Stimulated activated CD8-positive, alpha-beta memory T cell treated with anti-CD3 and anti-CD28 coated beads, Interleukin-15, amount 100 ng/mL, for 24 hours (primary cell): ENCODE results near the gene CFD.
"Not testable (repeated sequence)": the region's sequence is repeated elsewhere in the genome, so short reads cannot be mapped to it uniquely, and the experiment has no call there.

ENCODE experiments used
- DNase-seq: peaks from one replicate; pipeline ENCODE4 v3.0.0-alpha.2; 2020; ENCODE audit warnings: low read depth

Gene CFD

DNA sequence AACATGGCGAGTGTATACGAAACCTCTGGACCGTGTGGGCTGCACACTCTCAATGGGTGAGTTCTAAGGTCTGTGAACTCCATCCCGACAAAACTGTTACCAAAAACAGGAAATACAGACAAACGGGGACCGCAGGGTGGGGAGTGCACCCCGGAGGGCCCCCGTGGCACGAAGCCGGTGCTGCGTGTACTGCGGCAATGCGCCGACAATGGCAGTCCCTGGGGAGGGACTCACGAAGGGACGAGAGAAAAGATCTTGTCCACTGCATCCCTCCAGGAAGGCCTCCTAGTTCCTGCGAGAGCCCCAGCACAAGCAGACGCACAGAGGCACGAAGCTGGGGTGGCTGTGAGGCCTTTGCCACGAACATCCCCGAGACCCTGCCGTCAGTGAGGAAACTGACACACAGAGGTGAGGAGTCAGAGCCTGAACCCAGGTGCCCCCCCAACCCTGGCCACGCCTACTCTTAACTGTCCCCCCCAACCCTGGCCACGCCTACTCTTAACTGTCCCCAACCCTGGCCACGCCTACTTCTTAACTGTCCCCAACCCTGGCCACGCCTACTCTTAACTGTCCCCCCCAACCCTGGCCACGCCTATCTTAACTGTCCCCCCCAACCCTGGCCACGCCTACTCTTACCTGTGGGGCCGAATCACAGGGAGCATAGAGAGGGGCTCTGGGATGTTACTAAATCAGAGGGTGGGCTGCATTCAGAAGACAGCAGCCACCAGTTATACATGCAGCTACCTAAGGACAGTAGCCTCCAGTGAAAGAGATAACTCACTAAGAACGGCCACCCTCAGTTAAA lies 29.3 kb downstream of the CFD start:
- no peak for DNase-seq

DNA sequence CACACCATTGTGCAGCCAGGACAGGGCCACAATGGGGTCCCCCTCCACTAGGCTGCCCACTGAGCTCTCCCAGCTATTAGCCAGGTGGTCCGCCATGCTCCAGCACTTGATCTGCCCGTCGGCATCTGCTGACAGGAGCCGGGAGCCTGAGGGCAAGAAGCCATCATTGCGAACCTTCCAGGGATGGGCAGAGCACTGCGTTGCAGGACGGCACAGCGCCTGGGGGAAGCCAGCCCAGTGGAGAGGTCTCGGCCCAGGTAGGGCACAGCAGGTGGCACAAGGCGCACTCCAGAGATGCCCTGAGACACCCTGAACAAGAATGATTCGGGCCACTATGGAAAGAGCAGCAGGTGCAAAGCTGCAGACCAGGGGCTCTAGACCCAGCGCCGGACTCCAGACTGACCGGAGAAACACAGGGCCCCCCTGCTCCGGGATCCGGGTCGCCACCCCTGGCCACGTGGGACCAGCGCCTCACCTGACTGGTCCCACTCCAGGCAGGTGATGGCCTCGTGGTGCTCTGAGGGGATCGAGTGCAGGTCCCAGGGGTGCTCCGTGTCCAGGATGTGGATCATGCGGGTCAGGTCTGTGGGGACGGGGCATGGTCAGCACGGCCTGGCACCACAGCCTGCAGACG lies 30.3 kb downstream of the CFD start:
- no peak for DNase-seq

GRCh38 chr19:890831-891230 lies 31.4 kb downstream of the CFD start:
- DNase-seq = no peak

GRCh38 chr19:891421-892200 lies 32.1 kb downstream of the CFD start:
- not testable (repeated sequence) for DNase-seq

DNA sequence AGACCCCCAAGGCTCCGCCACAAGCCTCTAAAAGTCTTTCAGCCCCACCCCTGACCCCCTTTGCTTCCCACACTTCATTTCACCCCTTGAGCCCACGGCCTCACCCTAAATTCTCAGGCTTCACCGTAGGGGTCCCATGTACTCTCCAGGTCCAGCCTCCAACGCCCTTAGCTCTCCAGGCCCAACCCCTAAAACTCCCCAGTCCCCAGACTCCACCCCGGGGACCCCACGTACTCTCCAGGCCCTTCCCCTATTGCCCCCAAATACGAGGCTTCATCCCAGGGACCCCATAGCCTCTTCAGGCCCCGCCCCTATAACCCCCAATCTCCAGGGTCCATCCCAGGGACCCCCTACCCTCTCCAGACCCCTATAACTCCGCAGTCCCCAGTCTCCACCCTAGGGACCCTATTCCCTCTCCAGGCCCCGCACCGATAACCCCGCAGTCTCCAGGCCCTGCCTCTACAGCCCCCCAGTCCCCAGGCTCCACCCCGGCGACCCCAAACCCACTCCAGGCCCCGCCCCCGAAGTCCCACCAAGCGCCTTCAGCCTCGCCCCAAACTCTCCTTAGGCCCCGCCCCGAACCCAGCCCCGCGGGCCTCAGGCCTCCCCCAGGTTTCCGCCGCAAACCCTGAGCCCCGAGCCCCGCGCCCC lies 32.9 kb downstream of the CFD start:
- DNase-seq = no peak

GRCh38 chr19:892894-893689 lies 33.6 kb downstream of the CFD start, which contains the start of the genes MED16 and RNU6-9:
Gene MED16 (minus strand): TSS chr19:893187. CDS start chr19:891131, 2,056 bp downstream.
Gene RNU6-9 (plus strand): TSS chr19:893484.
- DNase-seq = peak; percentile 53

DNA sequence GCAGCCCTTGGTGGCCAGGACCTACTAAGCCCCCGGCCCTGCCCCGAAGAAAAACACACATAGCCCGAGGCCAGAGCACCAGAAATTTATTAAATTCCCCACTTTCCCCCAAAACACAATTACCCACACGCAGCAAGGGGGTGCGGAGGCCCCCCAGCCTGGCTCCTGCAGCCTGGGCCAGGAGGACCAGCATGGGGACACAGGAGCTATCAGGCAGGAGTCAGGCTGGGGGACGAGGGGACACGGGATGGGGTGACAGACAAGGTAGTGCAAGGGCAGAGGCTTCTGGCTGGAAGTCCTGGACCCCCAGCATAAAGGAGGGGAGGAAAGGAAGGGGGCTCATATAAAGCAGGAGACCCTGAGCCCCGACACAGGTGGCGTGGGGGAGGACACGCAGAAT lies 37.0 kb downstream of the CFD start:
- DNase-seq = no peak

- DNase-seq = no peak
Observed at GRCh38 chr19:896999-897398, 37.5 kb downstream of the CFD start.

GRCh38 chr19:897442-898039 lies 38.1 kb downstream of the CFD start:
- DNase-seq = no peak

DNA sequence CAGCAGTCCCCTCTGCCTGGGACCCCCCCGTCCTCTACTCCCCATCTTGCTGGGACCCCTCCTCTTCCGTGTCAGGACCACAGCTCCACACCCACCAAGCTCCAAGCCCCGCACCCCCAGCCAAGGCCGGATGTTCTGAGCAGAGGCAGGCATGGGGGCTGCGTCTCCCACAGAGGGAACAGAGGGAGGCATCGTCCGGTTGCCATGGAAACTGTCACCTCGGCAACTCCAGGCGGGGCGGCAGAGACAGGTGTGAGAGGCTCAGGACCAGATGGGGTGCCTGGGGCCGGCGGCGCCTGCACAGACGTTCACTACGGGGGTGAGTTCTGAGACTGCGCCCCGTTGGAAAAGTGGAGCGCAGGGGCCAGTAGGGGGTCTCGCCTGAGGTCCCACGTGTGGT lies 39.2 kb downstream of the CFD start:
- DNase-seq = no peak

- DNase-seq = no peak
Observed at GRCh38 chr19:899336-900042, 40.0 kb downstream of the CFD start.

DNA sequence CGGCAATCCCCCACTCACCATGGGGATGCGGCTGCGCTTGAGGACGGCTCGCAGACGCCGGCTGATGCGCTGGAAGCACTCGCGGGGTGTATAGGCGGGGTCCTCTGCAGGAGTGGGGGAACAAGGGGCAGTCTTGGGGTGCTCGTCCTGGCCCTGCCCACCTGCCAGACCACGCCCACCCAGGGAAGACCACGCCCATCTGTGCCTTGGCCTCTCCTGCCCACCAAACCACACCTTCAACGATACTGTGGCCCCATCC lies 40.5 kb downstream of the CFD start:
- no peak for DNase-seq

DNA sequence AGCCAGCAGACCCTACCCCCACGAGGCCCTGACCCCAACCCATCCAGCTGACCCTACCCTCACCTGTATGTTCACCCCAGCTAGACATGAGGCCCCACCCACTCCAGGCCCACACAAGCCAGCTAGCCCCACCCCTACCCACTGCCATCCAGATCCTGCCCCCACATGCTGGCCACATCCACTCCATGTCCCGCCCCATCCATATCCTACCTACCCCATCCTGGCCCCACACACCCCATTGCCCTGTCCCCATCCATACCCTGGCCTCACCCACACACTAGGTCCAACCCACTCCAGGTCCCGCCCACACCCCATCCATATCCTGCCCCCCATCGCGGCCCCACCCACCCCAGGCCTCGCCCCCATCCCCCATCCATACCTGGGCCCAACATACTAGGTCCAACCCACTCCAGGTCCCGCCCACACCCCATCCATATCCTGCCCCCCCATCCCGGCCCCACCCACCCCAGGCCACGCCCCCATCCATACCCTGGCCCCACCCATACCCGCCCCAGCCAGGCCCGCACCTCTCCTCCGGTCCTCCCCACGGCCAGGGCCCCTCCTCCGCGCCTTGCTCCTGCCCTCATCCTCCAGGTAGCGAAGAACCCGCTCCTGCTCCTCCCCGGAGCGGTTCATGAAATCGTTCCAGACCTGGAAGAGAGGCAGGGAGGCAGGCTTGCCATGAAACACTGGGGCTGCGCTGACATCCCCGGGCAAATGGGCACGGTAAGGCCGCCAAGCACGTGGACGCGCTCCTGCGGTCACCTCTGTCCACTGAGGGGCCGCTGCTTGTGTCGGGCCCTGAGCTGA lies 41.0 kb downstream of the CFD start:
- DNase-seq = no peak

DNA sequence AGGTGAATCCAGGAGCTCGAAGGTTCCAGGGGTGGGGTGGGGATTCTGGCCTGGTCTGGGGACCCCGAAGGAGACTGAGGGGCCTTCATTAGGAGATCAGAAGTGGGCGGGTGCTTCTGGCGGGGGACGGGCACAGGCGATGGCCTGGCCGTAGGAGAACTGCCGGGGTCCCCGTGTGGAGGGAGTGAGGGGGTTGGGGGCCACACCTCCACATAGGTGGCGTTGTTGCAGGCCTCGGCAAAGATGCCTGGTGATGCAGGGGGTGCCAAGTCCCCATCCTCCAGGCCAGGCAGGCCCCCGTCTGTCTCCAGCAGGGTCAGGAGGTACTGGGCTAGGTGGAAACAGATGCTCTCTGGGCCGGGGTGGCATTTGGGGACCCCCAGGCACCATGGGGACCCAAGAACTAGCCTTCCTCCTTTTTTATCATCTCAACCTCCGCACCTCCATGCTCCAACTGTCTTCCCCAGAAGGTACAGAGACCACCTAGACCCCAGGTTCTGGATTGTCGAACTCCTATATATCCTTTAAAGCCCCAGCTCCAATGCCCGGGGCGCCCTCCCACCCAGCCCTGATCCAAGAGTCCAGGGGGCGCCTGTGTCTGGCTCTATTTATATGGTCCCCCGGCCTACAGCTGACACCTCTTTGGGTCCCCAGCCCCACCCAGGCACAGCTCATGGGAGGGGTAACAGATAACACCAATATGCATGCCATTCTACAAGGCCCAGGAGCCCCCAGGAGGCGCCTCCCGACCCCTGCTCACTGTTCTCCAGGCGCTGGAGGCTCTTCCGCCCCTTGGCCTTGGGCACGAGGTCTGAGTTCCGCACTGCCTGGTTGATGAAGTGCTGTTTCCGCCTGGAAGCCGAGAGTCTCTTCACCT lies 42.0 kb downstream of the CFD start:
- DNase-seq = no peak

- no peak for DNase-seq
Observed at GRCh38 chr19:902093-902370, 42.6 kb downstream of the CFD start.

DNA sequence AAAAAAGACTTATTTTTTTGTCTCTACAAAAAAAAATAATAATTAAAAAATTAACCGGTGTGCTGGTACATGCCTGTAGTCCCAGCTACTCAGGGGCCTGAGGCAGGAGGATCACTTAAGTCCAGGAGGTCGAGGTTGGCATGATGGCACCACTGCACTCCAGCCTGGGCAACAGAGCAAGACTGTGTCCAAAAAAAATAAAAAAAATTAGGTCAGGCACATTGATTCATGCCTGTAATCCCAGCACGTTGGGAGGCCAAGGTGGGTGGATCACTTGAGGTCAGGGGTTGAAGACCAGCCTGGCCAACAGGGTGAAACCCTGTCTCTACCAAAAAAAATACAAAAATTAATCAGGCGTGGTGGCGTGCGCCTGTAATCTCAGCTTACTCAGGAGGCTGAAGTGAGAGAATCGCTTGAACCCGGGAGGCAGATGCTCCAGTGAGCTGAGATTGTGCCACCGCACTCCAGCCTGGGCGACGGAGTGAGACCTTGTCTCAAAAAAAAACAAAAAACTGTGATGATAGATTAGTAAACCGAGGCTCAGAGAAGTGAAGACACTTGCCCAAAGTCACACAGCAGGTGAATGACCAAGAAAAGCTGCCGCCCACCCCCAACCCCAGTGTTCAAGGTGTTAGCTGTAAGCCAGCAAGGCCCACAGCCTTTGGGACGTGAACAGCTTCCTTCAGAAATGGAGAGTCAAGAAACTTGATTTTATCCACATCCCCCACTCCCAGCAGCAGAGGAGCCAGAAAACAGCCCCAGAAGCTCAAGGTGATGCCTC lies 43.2 kb downstream of the CFD start:
- DNase-seq = no peak

- no peak for DNase-seq
Observed at GRCh38 chr19:903266-903797, 43.9 kb downstream of the CFD start.

DNA sequence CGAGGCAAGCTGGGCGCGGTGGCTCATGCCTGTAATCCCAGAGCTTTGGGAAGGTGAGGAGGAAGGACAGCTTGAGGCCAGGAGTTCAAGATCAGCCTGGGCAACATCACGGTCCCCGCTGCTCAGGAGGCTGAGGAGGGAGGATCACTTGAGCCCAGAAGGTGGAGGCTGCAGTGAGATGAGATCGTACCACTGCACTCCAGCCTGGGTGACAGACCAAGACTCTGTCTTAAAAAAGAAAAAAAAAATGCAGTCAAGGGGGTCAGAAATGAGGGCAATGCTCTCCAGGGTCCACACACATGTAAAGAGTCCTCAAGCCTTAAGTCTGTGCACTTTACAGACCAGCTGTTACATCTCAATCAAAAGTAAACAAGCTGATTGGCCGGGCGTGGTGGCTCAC lies 45.1 kb downstream of the CFD start:
- no peak for DNase-seq
